PFSK-1 (cell line): ENCODE data around the gene SEH1L. TPM values are rescaled to one million over a fixed set of nuclear protein-coding genes. Genes with fewer than 3 reads are reported as not detected.
A peak's percentile ranks its signal among the peaks of the same experiment; 100 is the strongest.

Source experiments
- FOXP2 ChIP-seq: optimal IDR thresholded peaks from 2 replicates; pipeline ENCODE3; 2011; ENCODE audit warnings: borderline replicate concordance, control low read depth, inconsistent platforms; ENCODE audit not compliant: insufficient read depth; ENCODE audit errors: extremely low read length, extremely low read depth
- POLR2AphosphoS5 ChIP-seq: IDR thresholded peaks from 2 replicates; pipeline ENCODE4 v1.6.1; 2012; ENCODE audit warnings: low read depth, mild to moderate bottlenecking, control low read depth, low read length, moderate library complexity
- REST ChIP-seq, 2 experiments: IDR thresholded peaks; 2 replicates each; pipeline versions ENCODE4 v1.6.1 to v1.8.0; 2011 to 2012; ENCODE audit warnings: low read depth in 2 of 2, low read length in 2 of 2, control low read depth in 1 of 2, inconsistent platforms in 1 of 2, mild to moderate bottlenecking in 1 of 2, moderate library complexity in 1 of 2; ENCODE audit not compliant: insufficient read depth in 1 of 2
- SIN3A ChIP-seq: IDR thresholded peaks from 2 replicates; pipeline ENCODE4 v1.6.1; 2012; ENCODE audit warnings: mild to moderate bottlenecking, low read length, moderate library complexity, borderline replicate concordance; ENCODE audit not compliant: insufficient read depth
- TAF1 ChIP-seq: IDR thresholded peaks from 2 replicates; pipeline ENCODE4 v1.6.1; 2012; ENCODE audit warnings: low read length, control low read depth, borderline replicate concordance; ENCODE audit not compliant: insufficient read depth
- polyA plus RNA-seq: library from polyadenylated mRNA; unstranded; fragments of >200 nt; gene quantifications from one replicate; pipeline ENCODE4 v1.2.1, GENCODE V29; 2012; ENCODE audit warnings: low read depth, missing spikeins; ENCODE audit not compliant: insufficient read length

Gene SEH1L
- polyA plus RNA-seq, result 44.5 TPM

- TF ChIP-seq POLR2AphosphoS5 (peak; percentile 62; the same call in 1 of the 2 replicates), FOXP2 (no peak)
These were observed at the start of gene SEH1L for GRCh38 chr18:12947285-12948049. TSS of gene SEH1L (plus strand) at chr18:12948011. CDS start at chr18:12948122, 111 bp downstream.

GRCh38 chr18:12904012-12904516 lies 43.7 kb upstream of the SEH1L start:
- TF ChIP-seq TAF1 (no peak), FOXP2 (no peak), POLR2AphosphoS5 (no peak), SIN3A (no peak), REST (IDR thresholded peaks at IDR 0.05; ENCODE audit: insufficient read depth in 1 of 2, low read depth in 2 of 2, low read length in 2 of 2) (no peak)

GRCh38 chr18:12906119-12906518 lies 41.7 kb upstream of the SEH1L start:
- TF ChIP-seq TAF1 (no peak), SIN3A (no peak), POLR2AphosphoS5 (no peak), REST (IDR thresholded peaks at IDR 0.05; ENCODE audit: insufficient read depth in 1 of 2, low read depth in 2 of 2, low read length in 2 of 2) (no peak), FOXP2 (no peak)

GRCh38 chr18:12906773-12907172 lies 41.0 kb upstream of the SEH1L start:
- TF ChIP-seq TAF1 (no peak), POLR2AphosphoS5 (no peak), SIN3A (no peak), FOXP2 (no peak), REST (IDR thresholded peaks at IDR 0.05; ENCODE audit: insufficient read depth in 1 of 2, low read depth in 2 of 2, low read length in 2 of 2) (no peak)

GRCh38 chr18:12907258-12907925 lies 40.4 kb upstream of the SEH1L start:
- TF ChIP-seq POLR2AphosphoS5, result no peak
- TF ChIP-seq TAF1, result no peak
- no peak for TF ChIP-seq FOXP2
- no peak for TF ChIP-seq REST (IDR thresholded peaks at IDR 0.05; ENCODE audit: insufficient read depth in 1 of 2, low read depth in 2 of 2, low read length in 2 of 2)
- TF ChIP-seq SIN3A, result no peak
